ENCODE measurements around the gene AUH. TPM values are rescaled to one million over a fixed set of nuclear protein-coding genes. Genes with fewer than 3 reads are reported as not detected.
A peak's percentile ranks its signal among the peaks of the same experiment; 100 is the strongest.

The AUH gene
- total RNA-seq, 1 donor from 2014 or later: 9.8 TPM

GRCh38 chr9:91360551-91361290 is 997 bp downstream of the AUH start:
- H3K4me1 Mint-ChIP-seq (ENCODE audit: low read depth, unreplicated experiment): peaks cover 3% of the 10 kb centered on the region
- H3K79me2 ChIP-seq (ENCODE audit: insufficient read depth, low read length): peaks cover 40% of the 10 kb centered on the region
- FAIRE-seq: no peak
- peaks cover 14% of the 10 kb centered on the region for H3K4me1 ChIP-seq (ENCODE audit: insufficient read depth, low read length)
- no peaks in the 10 kb centered on the region for H3K9me3 ChIP-seq (ENCODE audit: insufficient read depth, low read depth, low read length)
- peak overlapping the region; percentile 86 for H3K4me2 ChIP-seq (ENCODE audit: low read length)
- H4K20me1 ChIP-seq (ENCODE audit: insufficient read depth, low read length): peaks cover 7% of the 10 kb centered on the region
- no peak for DNase-seq (ENCODE audit: low read depth)
- no peak for TF ChIP-seq EZH2 (IDR thresholded peaks at IDR 0.05; ENCODE audit: insufficient read depth, low read length)
- TF ChIP-seq CTCF (IDR thresholded peaks at IDR 0.05; ENCODE audit: insufficient read depth, low read depth, low read length): no peak
- peak overlapping the region; percentile 70 for H3K27ac Mint-ChIP-seq (ENCODE audit: unreplicated experiment)
- H3K9me3 Mint-ChIP-seq (ENCODE audit: unreplicated experiment): peaks cover 4% of the 10 kb centered on the region
- H2AFZ ChIP-seq (ENCODE audit: low read depth, low read length): peak overlapping the region; percentile 85
- H3K36me3 ChIP-seq (ENCODE audit: insufficient read depth, low read length): no peaks in the 10 kb centered on the region
- peak overlapping the region; percentile 97 for H3K4me3 Mint-ChIP-seq (ENCODE audit: unreplicated experiment)
- H3K36me3 Mint-ChIP-seq (ENCODE audit: low read depth, unreplicated experiment): no peaks in the 10 kb centered on the region
- peak overlapping the region; percentile 94 for H3K9ac ChIP-seq (ENCODE audit: low read length)
- H3K27ac ChIP-seq (ENCODE audit: low read depth, low read length): peak overlapping the region; percentile 85
- H3K27me3 Mint-ChIP-seq (ENCODE audit: low read depth, unreplicated experiment): no peaks in the 10 kb centered on the region
- H3K27me3 ChIP-seq (ENCODE audit: insufficient read depth, low read length): no peaks in the 10 kb centered on the region
- peak overlapping the region; percentile 74 for H3K4me3 ChIP-seq (ENCODE audit: insufficient read depth, low read depth, low read length)

GRCh38 chr9:91359734-91360470 is 1.8 kb downstream of the AUH start:
- peaks cover 4% of the 10 kb centered on the region for H3K9me3 Mint-ChIP-seq (ENCODE audit: unreplicated experiment)
- no peak for DNase-seq (ENCODE audit: low read depth)
- no peak for FAIRE-seq
- no peak overlapping the region for H3K27ac Mint-ChIP-seq (ENCODE audit: unreplicated experiment)
- H3K4me1 ChIP-seq (ENCODE audit: insufficient read depth, low read length): peaks cover 14% of the 10 kb centered on the region
- H3K27me3 Mint-ChIP-seq (ENCODE audit: low read depth, unreplicated experiment): no peaks in the 10 kb centered on the region
- peak overlapping the region; percentile 86 for H3K4me2 ChIP-seq (ENCODE audit: low read length)
- H3K79me2 ChIP-seq (ENCODE audit: insufficient read depth, low read length): peaks cover 40% of the 10 kb centered on the region
- H3K27me3 ChIP-seq (ENCODE audit: insufficient read depth, low read length): no peaks in the 10 kb centered on the region
- H3K36me3 ChIP-seq (ENCODE audit: insufficient read depth, low read length): peaks cover 3% of the 10 kb centered on the region
- H3K4me3 Mint-ChIP-seq (ENCODE audit: unreplicated experiment): peak overlapping the region; percentile 97
- no peaks in the 10 kb centered on the region for H3K36me3 Mint-ChIP-seq (ENCODE audit: low read depth, unreplicated experiment)
- peaks cover 3% of the 10 kb centered on the region for H3K4me1 Mint-ChIP-seq (ENCODE audit: low read depth, unreplicated experiment)
- no peak overlapping the region for H2AFZ ChIP-seq (ENCODE audit: low read depth, low read length)
- H3K4me3 ChIP-seq (ENCODE audit: insufficient read depth, low read depth, low read length): peak overlapping the region; percentile 74
- no peak overlapping the region for H3K27ac ChIP-seq (ENCODE audit: low read depth, low read length)
- no peaks in the 10 kb centered on the region for H3K9me3 ChIP-seq (ENCODE audit: insufficient read depth, low read depth, low read length)
- TF ChIP-seq EZH2 (IDR thresholded peaks at IDR 0.05; ENCODE audit: insufficient read depth, low read length): no peak
- TF ChIP-seq CTCF (IDR thresholded peaks at IDR 0.05; ENCODE audit: insufficient read depth, low read depth, low read length): no peak
- H4K20me1 ChIP-seq (ENCODE audit: insufficient read depth, low read length): peaks cover 7% of the 10 kb centered on the region
- no peak overlapping the region for H3K9ac ChIP-seq (ENCODE audit: low read length)
